HEK293 (cell line): Measurements from ENCODE around the gene ASNSD1.

Experiments used
- CTCF ChIA-PET: fragments of 350-600 bp; formaldehyde crosslinking; extraction: SDS; loops from one replicate; lab custom pipeline; 2021; ENCODE audit warnings: antibody characterized with exemption; lab: Yijun Ruan, JAX
- POLR2A ChIA-PET: fragments of 300-600 bp; formaldehyde crosslinking; extraction: SDS; loops from one replicate; lab custom pipeline; 2020; ENCODE audit warnings: antibody characterized with exemption, inconsistent platforms; lab: Yijun Ruan, JAX
- H3K27ac ChIP-seq: fragments of 200-500 bp; sonication (Bioruptor generic); 2 replicates; pipeline ENCODE4 v1.5.1; 2014; ENCODE audit warnings: low read depth, low read length, control low read depth, inconsistent platforms; ENCODE audit errors: extremely low read depth
- H3K36me3 ChIP-seq, 2 experiments: fragments of 200-500 bp in 1 of 2; sonication (Bioruptor generic) in 1 of 2; 1 replicate in 1 of 2; 2 replicates in 1 of 2; pipeline ENCODE4 v1.5.1; 2014 to 2017; ENCODE audit warnings: inconsistent platforms in 2 of 2, low read length in 2 of 2; ENCODE audit not compliant: control insufficient read depth in 2 of 2, insufficient read depth in 1 of 2
- H3K4me1 ChIP-seq: fragments of 200-500 bp; sonication (Bioruptor generic); 2 replicates; pipeline ENCODE4 v1.5.1; 2014; ENCODE audit warnings: mild to moderate bottlenecking, low read length, inconsistent platforms; ENCODE audit not compliant: control insufficient read depth, insufficient read depth
- H3K4me3 ChIP-seq: 2 replicates; pipeline ENCODE4 v1.5.1; 2011; ENCODE audit warnings: low read depth, mild to moderate bottlenecking, control low read depth, low read length, moderate library complexity
- H3K9me3 ChIP-seq: fragments of 200-500 bp; sonication (Bioruptor generic); 2 replicates; pipeline ENCODE4 v1.5.1; 2014; ENCODE audit warnings: low read depth, low read length, inconsistent platforms; ENCODE audit not compliant: control insufficient read depth, insufficient read depth
- EGR2 ChIP-seq: fragments of 450-650 bp; formaldehyde crosslinking; IDR thresholded peaks from 2 replicates; pipeline ENCODE4 v1.5.1; 2016; ENCODE audit warnings: low read depth, missing biosample characterization, missing genetic modification characterization
- HOXC10 ChIP-seq: sonication (generic); formaldehyde crosslinking; IDR thresholded peaks from 2 replicates; pipeline ENCODE4 v1.8.1; 2023; ENCODE audit warnings: mild to moderate bottlenecking, missing genetic modification reagents
- MZF1 ChIP-seq: fragments of 450-650 bp; formaldehyde crosslinking; IDR thresholded peaks from 2 replicates; pipeline ENCODE4 v1.5.1; 2017; ENCODE audit warnings: missing biosample characterization, missing genetic modification characterization, borderline replicate concordance
- REPIN1 ChIP-seq: fragments of 450-650 bp; formaldehyde crosslinking; IDR thresholded peaks from 2 replicates; pipeline ENCODE4 v1.5.1; 2017; ENCODE audit warnings: missing biosample characterization, missing genetic modification characterization, low read depth
- TRIM28 ChIP-seq: IDR thresholded peaks from 2 replicates; pipeline ENCODE4 v1.6.1; 2011; ENCODE audit warnings: low read length, control low read depth, borderline replicate concordance
- ZNF140 ChIP-seq: fragments of 450-650 bp; formaldehyde crosslinking; IDR thresholded peaks from 2 replicates; pipeline ENCODE4 v1.5.1; 2016; ENCODE audit warnings: missing biosample characterization, missing genetic modification characterization
- ZNF146 ChIP-seq: fragments of 450-650 bp; formaldehyde crosslinking; IDR thresholded peaks from 2 replicates; pipeline ENCODE4 v1.5.1; 2016; ENCODE audit warnings: missing biosample characterization, missing genetic modification characterization
- ZNF266 ChIP-seq: fragments of 450-650 bp; formaldehyde crosslinking; IDR thresholded peaks from 2 replicates; pipeline ENCODE4 v1.5.1; 2016; ENCODE audit warnings: missing biosample characterization, missing genetic modification characterization, low read depth
- ZNF274 ChIP-seq, 2 experiments: fragments of 200-500 bp in 1 of 2; fragments of 450-650 bp in 1 of 2; sonication (Bioruptor generic) in 1 of 2; formaldehyde crosslinking in 1 of 2; IDR thresholded peaks; 2 replicates each; pipeline versions ENCODE4 v1.5.1 to v1.6.1; 2014 to 2016; ENCODE audit warnings: borderline replicate concordance in 1 of 2, inconsistent platforms in 1 of 2, low read length in 1 of 2, missing biosample characterization in 1 of 2, missing genetic modification characterization in 1 of 2
- ZNF426 ChIP-seq: fragments of 450-650 bp; formaldehyde crosslinking; IDR thresholded peaks from 2 replicates; pipeline ENCODE4 v1.5.1; 2017; ENCODE audit warnings: missing biosample characterization, missing genetic modification characterization, mild to moderate bottlenecking, inconsistent platforms, moderate library complexity
- ZNF48 ChIP-seq: fragments of 450-650 bp; formaldehyde crosslinking; IDR thresholded peaks from 2 replicates; pipeline ENCODE4 v1.5.1; 2016; ENCODE audit warnings: missing biosample characterization, missing genetic modification characterization
- ZNF624 ChIP-seq: fragments of 450-650 bp; formaldehyde crosslinking; IDR thresholded peaks from 2 replicates; pipeline ENCODE4 v1.5.1; 2017; ENCODE audit warnings: missing biosample characterization, missing genetic modification characterization
- ZNF658 ChIP-seq: fragments of 450-650 bp; formaldehyde crosslinking; IDR thresholded peaks from 2 replicates; pipeline ENCODE4; 2016; ENCODE audit warnings: missing biosample characterization, missing genetic modification characterization
- ZNF785 ChIP-seq: fragments of 450-650 bp; formaldehyde crosslinking; IDR thresholded peaks from 2 replicates; pipeline ENCODE4 v1.5.1; 2016; ENCODE audit warnings: missing biosample characterization, missing genetic modification characterization
- ZNF837 ChIP-seq: fragments of 450-650 bp; formaldehyde crosslinking; IDR thresholded peaks from 2 replicates; pipeline ENCODE4 v1.5.1; 2016; ENCODE audit warnings: missing biosample characterization, missing genetic modification characterization
- ZNF843 ChIP-seq: fragments of 450-650 bp; formaldehyde crosslinking; IDR thresholded peaks from 2 replicates; pipeline ENCODE4 v1.5.1; 2016; ENCODE audit warnings: missing biosample characterization, missing genetic modification characterization
- TF ChIP-seq, protein P1 (sequence below): fragments of 450-650 bp; formaldehyde crosslinking; IDR thresholded peaks from 2 replicates; pipeline ENCODE4 v1.5.1; 2017; ENCODE audit warnings: missing biosample characterization, missing genetic modification characterization
- TF ChIP-seq, protein P2 (sequence below): fragments of 450-650 bp; formaldehyde crosslinking; IDR thresholded peaks from 2 replicates; pipeline ENCODE4 v1.5.1; 2016; ENCODE audit warnings: missing biosample characterization, missing genetic modification characterization
- TF ChIP-seq, protein P3 (sequence below): fragments of 450-650 bp; formaldehyde crosslinking; IDR thresholded peaks from 2 replicates; pipeline ENCODE4 v1.5.1; 2016; ENCODE audit warnings: missing biosample characterization, missing genetic modification characterization
- TF ChIP-seq, protein P4 (sequence below): fragments of 450-650 bp; formaldehyde crosslinking; conservative IDR thresholded peaks from 2 replicates; pipeline ENCODE4 v1.5.1; 2016; ENCODE audit warnings: low read depth, missing biosample characterization, missing genetic modification characterization

ASNSD1 gene

DNA sequence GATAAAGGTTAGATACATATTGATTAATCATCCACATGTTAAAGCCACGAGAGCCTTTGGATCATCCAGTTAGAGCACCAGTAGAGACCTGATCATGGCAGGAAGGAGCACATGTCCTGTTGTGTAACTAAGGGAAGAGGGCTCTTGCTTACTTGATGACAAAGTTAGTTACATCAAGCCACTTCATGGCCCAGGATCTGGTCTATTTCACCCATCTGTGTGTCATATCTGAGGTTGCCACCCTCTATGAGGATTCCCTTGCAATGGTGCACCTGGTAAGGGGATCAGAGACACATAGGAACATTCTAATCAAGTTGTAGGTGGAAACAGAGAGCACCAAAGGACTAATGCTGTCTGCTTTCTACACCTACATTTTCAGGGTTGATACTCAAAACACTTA is 19.9 kb downstream of the ASNSD1 start:
- no peak overlapping the region for H3K27ac ChIP-seq
- CTCF ChIA-PET: interaction anchor here (0.6 to 0.7 kb wide), 2 partner anchors 30 to 301 kb away, joined by 3 read pairs; no protein-coding TSS in a partner anchor
- no peak for TF ChIP-seq ZNF146 (tag by site-specific recombination)
- TF ChIP-seq, protein P1, sequence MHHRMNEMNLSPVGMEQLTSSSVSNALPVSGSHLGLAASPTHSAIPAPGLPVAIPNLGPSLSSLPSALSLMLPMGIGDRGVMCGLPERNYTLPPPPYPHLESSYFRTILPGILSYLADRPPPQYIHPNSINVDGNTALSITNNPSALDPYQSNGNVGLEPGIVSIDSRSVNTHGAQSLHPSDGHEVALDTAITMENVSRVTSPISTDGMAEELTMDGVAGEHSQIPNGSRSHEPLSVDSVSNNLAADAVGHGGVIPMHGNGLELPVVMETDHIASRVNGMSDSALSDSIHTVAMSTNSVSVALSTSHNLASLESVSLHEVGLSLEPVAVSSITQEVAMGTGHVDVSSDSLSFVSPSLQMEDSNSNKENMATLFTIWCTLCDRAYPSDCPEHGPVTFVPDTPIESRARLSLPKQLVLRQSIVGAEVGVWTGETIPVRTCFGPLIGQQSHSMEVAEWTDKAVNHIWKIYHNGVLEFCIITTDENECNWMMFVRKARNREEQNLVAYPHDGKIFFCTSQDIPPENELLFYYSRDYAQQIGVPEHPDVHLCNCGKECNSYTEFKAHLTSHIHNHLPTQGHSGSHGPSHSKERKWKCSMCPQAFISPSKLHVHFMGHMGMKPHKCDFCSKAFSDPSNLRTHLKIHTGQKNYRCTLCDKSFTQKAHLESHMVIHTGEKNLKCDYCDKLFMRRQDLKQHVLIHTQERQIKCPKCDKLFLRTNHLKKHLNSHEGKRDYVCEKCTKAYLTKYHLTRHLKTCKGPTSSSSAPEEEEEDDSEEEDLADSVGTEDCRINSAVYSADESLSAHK (tag by site-specific recombination): no peak
- TF ChIP-seq ZNF837 (tag by site-specific recombination): no peak
- TF ChIP-seq, protein P2, sequence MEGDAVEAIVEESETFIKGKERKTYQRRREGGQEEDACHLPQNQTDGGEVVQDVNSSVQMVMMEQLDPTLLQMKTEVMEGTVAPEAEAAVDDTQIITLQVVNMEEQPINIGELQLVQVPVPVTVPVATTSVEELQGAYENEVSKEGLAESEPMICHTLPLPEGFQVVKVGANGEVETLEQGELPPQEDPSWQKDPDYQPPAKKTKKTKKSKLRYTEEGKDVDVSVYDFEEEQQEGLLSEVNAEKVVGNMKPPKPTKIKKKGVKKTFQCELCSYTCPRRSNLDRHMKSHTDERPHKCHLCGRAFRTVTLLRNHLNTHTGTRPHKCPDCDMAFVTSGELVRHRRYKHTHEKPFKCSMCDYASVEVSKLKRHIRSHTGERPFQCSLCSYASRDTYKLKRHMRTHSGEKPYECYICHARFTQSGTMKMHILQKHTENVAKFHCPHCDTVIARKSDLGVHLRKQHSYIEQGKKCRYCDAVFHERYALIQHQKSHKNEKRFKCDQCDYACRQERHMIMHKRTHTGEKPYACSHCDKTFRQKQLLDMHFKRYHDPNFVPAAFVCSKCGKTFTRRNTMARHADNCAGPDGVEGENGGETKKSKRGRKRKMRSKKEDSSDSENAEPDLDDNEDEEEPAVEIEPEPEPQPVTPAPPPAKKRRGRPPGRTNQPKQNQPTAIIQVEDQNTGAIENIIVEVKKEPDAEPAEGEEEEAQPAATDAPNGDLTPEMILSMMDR: no peak
- TF ChIP-seq ZNF140 (tag by site-specific recombination): no peak
- TF ChIP-seq EGR2 (tag by site-specific recombination): no peak
- no peak for TF ChIP-seq HOXC10 (CRISPR knock-in tag)
- no peak for TF ChIP-seq ZNF48 (tag by site-specific recombination)
- TF ChIP-seq ZNF785 (tag by site-specific recombination): no peak
- no peak for TF ChIP-seq ZNF426
- no peak for TF ChIP-seq ZNF843
- no peak for TF ChIP-seq MZF1 (tag by site-specific recombination)
- no peak for TF ChIP-seq REPIN1 (tag by site-specific recombination)
- POLR2A ChIA-PET: no interaction called here
- H3K9me3 ChIP-seq: no peaks in the 10 kb centered on the region
- H3K36me3 ChIP-seq: peaks cover under 1 to 27% of the 10 kb centered on the region in 2 experiments
- peaks cover 7% of the 10 kb centered on the region for H3K4me1 ChIP-seq
- H3K4me3 ChIP-seq: no peak overlapping the region

DNA sequence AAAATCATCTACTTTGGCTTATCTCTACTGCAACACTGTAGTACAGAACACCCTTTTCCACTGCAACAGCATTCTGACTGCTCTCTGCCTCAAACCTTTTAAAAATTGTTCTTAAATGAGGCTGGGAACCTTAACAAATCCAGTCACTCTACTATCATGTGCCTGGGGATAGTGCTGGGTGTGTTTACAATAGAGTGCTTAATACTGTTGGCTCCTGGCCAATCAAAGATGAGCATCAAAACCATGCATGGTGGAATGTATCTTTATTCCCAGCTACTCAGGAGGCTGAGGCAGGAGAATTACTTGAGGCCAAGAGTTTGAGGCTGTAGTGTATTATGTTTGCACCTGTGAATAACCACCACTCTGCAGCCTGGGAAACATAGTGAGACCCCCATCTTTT is 20.6 kb downstream of the ASNSD1 start:
- Histone ChIP-seq H3K36me3 (peaks cover 0 to 20% of the 10 kb centered on the region in 2 experiments; a peak in 2 of 3 replicates), H3K9me3 (no peaks in the 10 kb centered on the region), H3K4me3 (no peak overlapping the region), H3K27ac (no peak overlapping the region), H3K4me1 (peaks cover 8% of the 10 kb centered on the region)
- POLR2A ChIA-PET: interaction anchor here (0.6 kb wide), 1 partner anchor 12 kb away, joined by 8 read pairs; no protein-coding TSS in a partner anchor
- TF ChIP-seq ZNF274 (IDR thresholded peaks at IDR 0.05; ENCODE audit: low read length) (no peak), ZNF274 (tag by site-specific recombination; IDR thresholded peaks at IDR 0.05; ENCODE audit: borderline replicate concordance) (no peak), ZNF658 (tag by site-specific recombination) (no peak), ZNF266 (tag by site-specific recombination) (no peak), TRIM28 (no peak), ZNF624 (tag by site-specific recombination) (no peak)
- TF ChIP-seq, protein P3, sequence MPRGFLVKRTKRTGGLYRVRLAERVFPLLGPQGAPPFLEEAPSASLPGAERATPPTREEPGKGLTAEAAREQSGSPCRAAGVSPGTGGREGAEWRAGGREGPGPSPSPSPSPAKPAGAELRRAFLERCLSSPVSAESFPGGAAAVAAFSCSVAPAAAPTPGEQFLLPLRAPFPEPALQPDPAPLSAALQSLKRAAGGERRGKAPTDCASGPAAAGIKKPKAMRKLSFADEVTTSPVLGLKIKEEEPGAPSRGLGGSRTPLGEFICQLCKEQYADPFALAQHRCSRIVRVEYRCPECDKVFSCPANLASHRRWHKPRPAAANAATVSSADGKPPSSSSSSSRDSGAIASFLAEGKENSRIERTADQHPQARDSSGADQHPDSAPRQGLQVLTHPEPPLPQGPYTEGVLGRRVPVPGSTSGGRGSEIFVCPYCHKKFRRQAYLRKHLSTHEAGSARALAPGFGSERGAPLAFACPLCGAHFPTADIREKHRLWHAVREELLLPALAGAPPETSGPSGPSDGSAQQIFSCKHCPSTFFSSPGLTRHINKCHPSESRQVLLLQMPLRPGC (tag by site-specific recombination): no peak
- TF ChIP-seq, protein P4, sequence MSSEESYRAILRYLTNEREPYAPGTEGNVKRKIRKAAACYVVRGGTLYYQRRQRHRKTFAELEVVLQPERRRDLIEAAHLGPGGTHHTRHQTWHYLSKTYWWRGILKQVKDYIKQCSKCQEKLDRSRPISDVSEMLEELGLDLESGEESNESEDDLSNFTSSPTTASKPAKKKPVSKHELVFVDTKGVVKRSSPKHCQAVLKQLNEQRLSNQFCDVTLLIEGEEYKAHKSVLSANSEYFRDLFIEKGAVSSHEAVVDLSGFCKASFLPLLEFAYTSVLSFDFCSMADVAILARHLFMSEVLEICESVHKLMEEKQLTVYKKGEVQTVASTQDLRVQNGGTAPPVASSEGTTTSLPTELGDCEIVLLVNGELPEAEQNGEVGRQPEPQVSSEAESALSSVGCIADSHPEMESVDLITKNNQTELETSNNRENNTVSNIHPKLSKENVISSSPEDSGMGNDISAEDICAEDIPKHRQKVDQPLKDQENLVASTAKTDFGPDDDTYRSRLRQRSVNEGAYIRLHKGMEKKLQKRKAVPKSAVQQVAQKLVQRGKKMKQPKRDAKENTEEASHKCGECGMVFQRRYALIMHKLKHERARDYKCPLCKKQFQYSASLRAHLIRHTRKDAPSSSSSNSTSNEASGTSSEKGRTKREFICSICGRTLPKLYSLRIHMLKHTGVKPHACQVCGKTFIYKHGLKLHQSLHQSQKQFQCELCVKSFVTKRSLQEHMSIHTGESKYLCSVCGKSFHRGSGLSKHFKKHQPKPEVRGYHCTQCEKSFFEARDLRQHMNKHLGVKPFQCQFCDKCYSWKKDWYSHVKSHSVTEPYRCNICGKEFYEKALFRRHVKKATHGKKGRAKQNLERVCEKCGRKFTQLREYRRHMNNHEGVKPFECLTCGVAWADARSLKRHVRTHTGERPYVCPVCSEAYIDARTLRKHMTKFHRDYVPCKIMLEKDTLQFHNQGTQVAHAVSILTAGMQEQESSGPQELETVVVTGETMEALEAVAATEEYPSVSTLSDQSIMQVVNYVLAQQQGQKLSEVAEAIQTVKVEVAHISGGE (tag by site-specific recombination): no peak
- CTCF ChIA-PET: interaction anchor here (0.6 to 0.7 kb wide), 2 partner anchors 29 to 300 kb away, joined by 3 read pairs; no protein-coding TSS in a partner anchor
